Natural killer cell (primary cell): ENCODE results near the gene ABAT. TPM values are rescaled to one million over a fixed set of nuclear protein-coding genes. Genes with fewer than 3 reads are reported as not detected.

Source experiments
- ATAC-seq, 3 donors: fragments of 150-1000 bp in 2 of 3; fragments of 200-7000 bp in 1 of 3; cut with Tn5 transposase; 1 replicate in 1 of 3; 2 replicates in 2 of 3; pipeline ENCODE4 v1.10.0; 2021; ENCODE audit warnings: mild to moderate bottlenecking in 2 of 3, moderate library complexity in 2 of 3
- DNase-seq, 2 donors: peaks; one replicate each; pipeline versions ENCODE4 v3.0.0 to v3.0.0-alpha.2; 2013 to 2021; ENCODE audit warnings: mixed read lengths in 1 of 2
- H3K27ac ChIP-seq: one replicate; pipeline ENCODE4 v1.5.1; 2013; ENCODE audit warnings: mild to moderate bottlenecking, low read length
- H3K27me3 ChIP-seq: one replicate; pipeline ENCODE4 v1.6.1; 2013; ENCODE audit warnings: low read length; ENCODE audit not compliant: control insufficient read depth, insufficient read depth
- H3K36me3 ChIP-seq: one replicate; pipeline ENCODE4 v1.6.1; 2013; ENCODE audit warnings: low read length; ENCODE audit not compliant: control insufficient read depth, insufficient read depth
- H3K4me1 ChIP-seq: one replicate; pipeline ENCODE4 v1.6.1; 2013; ENCODE audit warnings: low read length; ENCODE audit not compliant: control insufficient read depth, insufficient read depth
- H3K4me3 ChIP-seq: one replicate; pipeline ENCODE4 v1.5.1; 2013; ENCODE audit warnings: low read length
- H3K9me3 ChIP-seq: one replicate; pipeline ENCODE4 v1.6.1; 2013; ENCODE audit warnings: low read length; ENCODE audit not compliant: control insufficient read depth, insufficient read depth
- H3K27ac Mint-ChIP-seq, 2 donors: one replicate each; pipeline ENCODE4 v1.8.0; 2022; ENCODE audit warnings: mild to moderate bottlenecking in 2 of 2, mixed read lengths in 2 of 2, moderate library complexity in 1 of 2
- H3K27me3 Mint-ChIP-seq, 2 donors: one replicate each; pipeline ENCODE4 v1.8.0; 2022; ENCODE audit warnings: low read depth in 2 of 2, mixed read lengths in 2 of 2
- H3K36me3 Mint-ChIP-seq: one replicate; pipeline ENCODE4 v1.8.0; 2022; ENCODE audit warnings: mixed read lengths
- H3K4me1 Mint-ChIP-seq, 2 donors: one replicate each; pipeline ENCODE4 v1.8.0; 2022; ENCODE audit warnings: mixed read lengths in 2 of 2
- H3K4me3 Mint-ChIP-seq: one replicate; pipeline ENCODE4 v1.8.0; 2022; ENCODE audit warnings: mild to moderate bottlenecking, moderate library complexity, mixed read lengths
- H3K9me3 Mint-ChIP-seq, 2 donors: one replicate each; pipeline ENCODE4 v1.8.0; 2022; ENCODE audit warnings: mixed read lengths in 2 of 2
- WGBS: methylation state at CpG from one replicate; pipeline ENCODE4 v1.1.7; 2013; ENCODE audit warnings: missing lambda C conversion rate; ENCODE audit not compliant: insufficient coverage; 5-methylcytosine and 5-hydroxymethylcytosine counted together
- intact Hi-C: fragments of 100-400 bp; cut with micrococcal nuclease; formaldehyde crosslinking; loops from one replicate; pipeline ENCODE4 v1.14.2; 2022
- total RNA-seq, 4 donors: library from RNA; stranded (reverse); fragments of 120-200 nt in 1 of 4; gene quantifications; one replicate each; pipeline versions ENCODE4 v1.2.3 to v1.2.4, GENCODE V29; 2013 to 2022
- TF ChIP-seq, protein P1 (sequence below): fragments of 200-600 bp; IDR thresholded peaks from one replicate; pipeline ENCODE4 v1.8.0; 2022; ENCODE audit warnings: antibody characterized with exemption

ABAT gene
- total RNA-seq, 3 donors from 2014 or later (not counting 1 experiment from before 2014, with no cell fraction given) = 11.0 to 13.4 (median 11.3) TPM

DNA sequence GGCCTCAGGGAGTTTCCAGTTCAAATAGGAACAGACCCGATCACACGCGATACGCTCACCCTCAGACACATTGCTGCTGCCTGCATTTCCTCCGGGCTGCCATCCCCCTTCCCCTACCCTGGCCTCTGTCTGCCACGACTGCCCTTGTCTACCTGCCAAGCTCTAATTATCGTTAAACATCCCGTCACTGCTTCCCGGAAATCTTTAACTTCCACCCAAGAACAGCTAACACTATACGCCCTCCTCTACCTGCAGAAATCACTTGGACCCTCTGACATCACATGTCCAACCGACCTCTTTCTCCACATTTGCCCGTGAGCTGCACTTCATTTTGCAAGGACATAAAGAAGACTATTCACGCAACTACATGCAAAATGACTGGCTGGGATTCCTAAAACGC lies 40.4 kb downstream of the ABAT start:
- H3K27ac Mint-ChIP-seq = no peak overlapping the region

DNA sequence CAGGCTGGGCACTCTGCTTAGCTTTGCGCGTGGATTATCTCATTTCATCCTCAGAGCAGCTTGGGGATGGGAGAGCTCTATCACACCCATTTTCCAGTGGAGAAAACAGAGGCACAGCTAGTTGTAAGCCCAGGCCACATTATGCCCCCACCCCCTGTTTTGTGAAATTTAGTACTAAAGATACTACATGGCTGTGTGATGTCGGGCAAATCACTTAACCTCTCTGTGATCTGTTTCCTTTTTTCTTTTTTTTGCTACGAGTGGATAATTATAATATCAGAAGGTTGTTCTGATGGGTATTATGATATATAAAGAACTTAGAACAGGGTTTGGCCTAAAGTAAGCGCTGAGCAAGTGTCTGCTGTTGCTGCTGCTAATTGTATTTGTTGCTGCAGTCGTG lies 41.6 kb downstream of the ABAT start:
- H3K27me3 Mint-ChIP-seq = no peaks in the 10 kb centered on the region
- TF ChIP-seq, protein P1, sequence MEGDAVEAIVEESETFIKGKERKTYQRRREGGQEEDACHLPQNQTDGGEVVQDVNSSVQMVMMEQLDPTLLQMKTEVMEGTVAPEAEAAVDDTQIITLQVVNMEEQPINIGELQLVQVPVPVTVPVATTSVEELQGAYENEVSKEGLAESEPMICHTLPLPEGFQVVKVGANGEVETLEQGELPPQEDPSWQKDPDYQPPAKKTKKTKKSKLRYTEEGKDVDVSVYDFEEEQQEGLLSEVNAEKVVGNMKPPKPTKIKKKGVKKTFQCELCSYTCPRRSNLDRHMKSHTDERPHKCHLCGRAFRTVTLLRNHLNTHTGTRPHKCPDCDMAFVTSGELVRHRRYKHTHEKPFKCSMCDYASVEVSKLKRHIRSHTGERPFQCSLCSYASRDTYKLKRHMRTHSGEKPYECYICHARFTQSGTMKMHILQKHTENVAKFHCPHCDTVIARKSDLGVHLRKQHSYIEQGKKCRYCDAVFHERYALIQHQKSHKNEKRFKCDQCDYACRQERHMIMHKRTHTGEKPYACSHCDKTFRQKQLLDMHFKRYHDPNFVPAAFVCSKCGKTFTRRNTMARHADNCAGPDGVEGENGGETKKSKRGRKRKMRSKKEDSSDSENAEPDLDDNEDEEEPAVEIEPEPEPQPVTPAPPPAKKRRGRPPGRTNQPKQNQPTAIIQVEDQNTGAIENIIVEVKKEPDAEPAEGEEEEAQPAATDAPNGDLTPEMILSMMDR = no peak
- ATAC-seq (no peak), DNase-seq (no peak)
- intact Hi-C loops = no loop called here
- H3K4me3 ChIP-seq = no peak overlapping the region
- H3K4me3 Mint-ChIP-seq = no peak overlapping the region
- no peaks in the 10 kb centered on the region for H3K36me3 ChIP-seq
- peaks cover 2 to 3% of the 10 kb centered on the region in 2 donors for H3K9me3 Mint-ChIP-seq
- no peaks in the 10 kb centered on the region for H3K9me3 ChIP-seq
- H3K27ac Mint-ChIP-seq = no peak overlapping the region
- 92% methylated on average over 5 of the region's 6 CpGs for WGBS
- H3K36me3 Mint-ChIP-seq = no peaks in the 10 kb centered on the region
- H3K27me3 ChIP-seq = no peaks in the 10 kb centered on the region
- H3K27ac ChIP-seq = no peak overlapping the region
- no peaks in the 10 kb centered on the region for H3K4me1 ChIP-seq
- H3K4me1 Mint-ChIP-seq = peaks cover 2 to 6% of the 10 kb centered on the region in 2 donors

More for the DNA sequence above, 40.4 kb downstream of the ABAT start:
- Histone ChIP-seq H3K4me3 (no peak overlapping the region), H3K9me3 (no peaks in the 10 kb centered on the region), H3K4me1 (no peaks in the 10 kb centered on the region), H3K27ac (no peak overlapping the region), H3K36me3 (no peaks in the 10 kb centered on the region), H3K27me3 (no peaks in the 10 kb centered on the region)
- 95% methylated on average over 14 of the region's 14 CpGs for WGBS
- intact Hi-C loops = no loop called here
- peaks cover 8 to 11% of the 10 kb centered on the region in 2 donors for H3K4me1 Mint-ChIP-seq
- TF ChIP-seq, protein P1 = no peak
- no peaks in the 10 kb centered on the region for H3K27me3 Mint-ChIP-seq
- no peaks in the 10 kb centered on the region for H3K36me3 Mint-ChIP-seq
- DNase-seq = no peak
- H3K9me3 Mint-ChIP-seq = peaks cover 2 to 3% of the 10 kb centered on the region in 2 donors
- no peak overlapping the region for H3K4me3 Mint-ChIP-seq
- no peak for ATAC-seq

DNA sequence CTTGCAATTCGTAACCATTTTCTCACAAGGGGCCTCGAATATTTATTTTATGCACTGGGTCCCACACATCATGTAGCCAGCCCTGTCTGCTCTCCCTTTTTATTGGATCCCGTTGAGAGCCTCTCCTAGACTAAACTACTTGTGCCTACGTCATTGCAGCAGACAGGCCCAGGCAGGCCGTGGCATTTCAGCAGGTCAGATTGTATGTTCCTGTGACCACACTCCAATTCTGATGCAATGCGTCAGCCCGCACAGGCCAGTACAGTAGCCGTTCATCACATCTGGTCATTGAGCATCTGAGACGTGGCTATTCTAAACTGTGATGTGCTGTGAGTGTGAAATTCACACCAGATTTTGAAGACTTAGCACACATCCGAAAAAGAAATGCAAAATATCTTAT lies 42.2 kb downstream of the ABAT start:
- WGBS = 95% methylated on average over 9 of the region's 10 CpGs
- H3K4me1 ChIP-seq = no peaks in the 10 kb centered on the region
- H3K36me3 Mint-ChIP-seq = no peaks in the 10 kb centered on the region
- H3K27ac ChIP-seq = no peak overlapping the region
- H3K36me3 ChIP-seq = no peaks in the 10 kb centered on the region
- H3K4me1 Mint-ChIP-seq = peaks cover 0 to under 1% of the 10 kb centered on the region in 2 donors
- peaks cover 0 to 2% of the 10 kb centered on the region in 2 donors for H3K9me3 Mint-ChIP-seq
- no peaks in the 10 kb centered on the region for H3K9me3 ChIP-seq
- no peak overlapping the region for H3K4me3 Mint-ChIP-seq
- no peak overlapping the region for H3K4me3 ChIP-seq
- ATAC-seq (no peak), DNase-seq (no peak)
- no peak overlapping the region for H3K27ac Mint-ChIP-seq
- no peaks in the 10 kb centered on the region for H3K27me3 Mint-ChIP-seq
- no peaks in the 10 kb centered on the region for H3K27me3 ChIP-seq
- TF ChIP-seq, protein P1 = no peak
- intact Hi-C loops = no loop called here

DNA sequence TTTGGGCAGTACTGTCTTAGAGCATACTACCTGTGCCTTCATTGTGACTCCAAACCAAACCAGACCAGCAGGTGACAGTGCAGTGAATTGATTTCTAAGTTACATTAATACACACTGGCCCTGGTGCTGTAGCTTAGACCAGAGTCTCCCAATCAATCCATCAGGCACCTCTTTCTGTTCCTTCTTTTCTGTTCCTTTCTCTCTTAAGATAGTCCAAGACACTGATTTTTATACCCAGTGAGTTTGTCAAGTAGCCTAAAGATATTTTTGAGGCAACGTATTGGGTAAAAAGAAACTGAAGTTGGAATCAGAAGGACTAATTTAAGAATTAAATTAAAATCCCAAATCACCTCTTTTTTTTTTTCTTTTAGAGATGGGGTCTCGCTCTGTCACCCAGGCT lies 43.1 kb downstream of the ABAT start:
- Mint-ChIP-seq H3K4me3 (no peak overlapping the region), H3K27me3 (no peaks in the 10 kb centered on the region), H3K4me1 (no peaks in the 10 kb centered on the region), H3K9me3 (peaks cover 0 to 2% of the 10 kb centered on the region in 2 donors), H3K27ac (no peak overlapping the region), H3K36me3 (no peaks in the 10 kb centered on the region)
- Histone ChIP-seq H3K27me3 (no peaks in the 10 kb centered on the region), H3K27ac (no peak overlapping the region), H3K36me3 (no peaks in the 10 kb centered on the region), H3K9me3 (no peaks in the 10 kb centered on the region), H3K4me1 (no peaks in the 10 kb centered on the region), H3K4me3 (no peak overlapping the region)
- TF ChIP-seq, protein P1 = no peak
- DNase-seq (no peak), ATAC-seq (no peak)
- intact Hi-C loops = no loop called here
- WGBS = 95% methylated on average over 1 of the region's 2 CpGs
